GM19397 (cell line): Measurements from ENCODE around the gene PRR30.

Source experiments
- ATAC-seq: cut with Tn5 transposase; IDR thresholded peaks from one replicate; pipeline ENCODE4 v1.9.1; 2021; ENCODE audit warnings: mild to moderate bottlenecking, moderate library complexity; ENCODE audit not compliant: unreplicated experiment

PRR30 gene

GRCh38 chr2:27155069-27155520 is 15.9 kb upstream of the PRR30 start:
- no peak for ATAC-seq

DNA sequence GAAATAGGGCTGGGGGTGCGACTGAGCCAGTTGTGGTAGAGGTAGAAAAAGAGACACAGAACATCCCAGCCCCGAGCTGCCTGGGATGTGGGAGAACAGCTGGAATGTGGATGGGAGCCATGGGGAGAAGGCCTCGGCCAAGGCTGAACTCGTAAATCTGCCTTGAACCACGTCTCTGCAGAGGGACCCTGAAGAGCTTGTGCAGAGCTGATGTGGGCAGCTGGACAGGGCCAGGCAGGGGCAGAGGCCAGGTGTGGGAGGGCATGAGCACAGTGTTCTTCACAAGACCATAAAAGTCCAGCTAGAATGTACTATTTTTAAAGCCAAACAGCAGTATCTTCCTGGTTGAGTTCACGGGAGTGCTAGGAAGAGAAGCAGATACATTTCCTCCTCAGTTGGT is 15.3 kb upstream of the PRR30 start:
- ATAC-seq, result no peak

GRCh38 chr2:27152796-27153464 is 13.7 kb upstream of the PRR30 start:
- no peak for ATAC-seq

DNA sequence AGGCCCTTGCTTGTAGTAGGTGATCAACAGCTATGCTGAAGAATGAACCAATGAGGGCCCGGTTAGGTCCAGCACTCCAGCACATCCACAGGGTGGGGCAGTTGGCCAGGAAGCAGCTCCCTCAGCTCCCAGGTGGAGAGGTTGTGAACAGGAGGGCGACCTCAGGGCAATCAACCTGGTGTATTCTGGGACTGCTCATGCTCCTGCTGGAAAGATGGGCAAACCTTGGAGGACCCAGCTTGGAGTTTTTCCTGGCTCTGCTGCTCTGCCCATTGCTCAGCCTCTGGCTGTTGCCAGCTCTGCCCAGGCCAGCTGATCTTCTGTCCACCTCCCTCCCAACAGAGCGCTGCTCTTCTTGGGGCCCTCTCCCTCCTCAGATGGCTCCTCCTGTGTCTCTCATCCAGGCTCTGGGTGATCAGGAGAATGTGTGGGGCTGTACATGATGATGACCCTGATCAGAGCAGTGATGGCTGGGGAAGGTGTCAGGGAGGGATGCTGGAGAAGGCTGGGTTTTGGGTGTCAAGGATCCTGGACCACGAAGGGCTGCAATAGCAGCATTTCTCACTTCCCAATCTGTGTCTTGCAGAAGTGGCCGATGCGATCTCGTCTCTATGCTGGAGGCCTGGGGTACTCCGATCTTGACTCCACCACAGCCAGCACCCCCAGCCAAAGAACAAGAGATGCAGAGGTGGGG is 13.0 kb upstream of the PRR30 start:
- ATAC-seq, result no peak

DNA sequence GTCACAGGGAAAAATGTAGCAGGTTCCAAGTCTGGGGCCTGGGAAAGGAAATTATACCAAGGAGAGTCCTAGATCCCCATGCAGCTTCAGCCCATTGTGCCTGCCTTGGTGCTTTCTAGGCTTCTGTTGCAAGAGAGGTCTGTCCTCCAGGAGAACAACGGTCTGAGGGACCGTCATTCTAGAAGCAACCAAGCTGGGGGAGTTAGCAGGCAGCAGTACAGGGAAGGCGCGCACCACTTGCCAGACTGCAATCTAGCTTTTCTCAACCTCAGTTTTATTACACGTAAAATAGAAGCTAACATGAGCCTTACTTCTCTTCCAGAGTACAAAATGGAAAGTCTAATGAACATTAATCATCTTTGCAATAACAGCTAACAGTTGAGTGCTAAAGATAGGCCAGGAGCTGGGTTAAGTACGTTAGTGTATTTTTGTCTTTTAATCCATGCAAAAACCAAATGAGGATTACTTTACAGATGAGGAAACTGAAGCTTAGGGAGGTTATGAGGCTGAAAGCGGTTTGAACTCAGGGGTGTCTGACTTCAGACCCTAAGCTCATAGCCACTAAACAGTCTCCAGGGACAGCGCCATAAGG is 11.5 kb upstream of the PRR30 start:
- ATAC-seq, result no peak

GRCh38 chr2:27149570-27150405 is 10.6 kb upstream of the PRR30 start:
- no peak for ATAC-seq

DNA sequence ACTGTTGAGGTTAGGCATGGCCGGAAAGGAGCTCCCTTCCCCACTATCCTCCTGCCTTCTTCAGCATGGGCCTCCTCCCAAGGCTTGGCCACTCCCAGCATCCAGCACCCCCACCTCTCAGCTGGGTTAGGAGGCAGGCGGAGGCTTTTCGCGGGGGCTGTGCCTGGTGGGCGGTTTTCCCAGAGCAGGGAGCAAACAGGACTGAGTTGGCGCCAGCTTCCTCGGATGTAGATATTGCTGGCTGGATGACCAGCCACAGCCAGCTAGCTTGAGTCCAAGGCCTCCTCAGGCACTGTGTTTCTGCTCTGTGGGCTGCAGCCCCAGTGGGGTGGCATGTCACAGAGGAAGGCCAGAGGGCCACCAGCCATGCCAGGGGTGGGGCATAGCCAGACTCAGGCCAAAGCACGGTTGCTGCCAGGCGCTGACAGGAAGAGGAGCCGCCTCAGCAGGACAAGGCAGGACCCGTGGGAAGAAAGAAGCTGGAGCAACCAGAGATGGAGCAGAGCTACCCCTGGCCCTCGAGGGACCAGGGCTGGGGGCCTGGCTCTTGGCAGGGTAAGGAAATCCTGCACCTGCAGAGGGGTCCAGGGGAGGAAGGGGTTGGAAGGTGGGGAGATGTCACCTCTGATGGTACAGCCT is 9.7 kb upstream of the PRR30 start, which contains the start of gene TCF23:
Gene TCF23 (plus strand): TSS at position 204 of the 639 bp plus-strand sequence. CDS start 130 bp downstream, at position 334.
- ATAC-seq, result no peak

DNA sequence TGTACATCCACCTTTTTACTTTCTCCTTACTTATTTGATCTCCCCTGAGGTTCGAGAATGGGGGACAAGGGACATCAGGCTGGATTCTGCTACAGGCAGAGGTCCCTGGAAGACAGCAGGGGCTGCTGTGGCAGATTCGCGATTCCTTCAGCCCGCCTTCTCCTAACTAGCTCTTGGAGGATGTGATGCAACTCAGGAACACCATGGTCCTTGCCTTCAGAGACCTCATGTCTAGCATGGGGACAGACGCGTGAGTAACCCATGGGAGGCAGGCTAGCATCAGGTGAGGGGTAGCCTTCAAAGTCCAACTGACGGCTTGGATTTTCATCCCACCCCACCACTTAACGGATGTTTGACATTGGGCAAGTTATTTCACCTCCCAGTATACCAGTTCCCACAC is 8.7 kb upstream of the PRR30 start:
- no peak for ATAC-seq

- ATAC-seq, result no peak
Measured at GRCh38 chr2:27145682-27146081, 6.5 kb upstream of the PRR30 start.

DNA sequence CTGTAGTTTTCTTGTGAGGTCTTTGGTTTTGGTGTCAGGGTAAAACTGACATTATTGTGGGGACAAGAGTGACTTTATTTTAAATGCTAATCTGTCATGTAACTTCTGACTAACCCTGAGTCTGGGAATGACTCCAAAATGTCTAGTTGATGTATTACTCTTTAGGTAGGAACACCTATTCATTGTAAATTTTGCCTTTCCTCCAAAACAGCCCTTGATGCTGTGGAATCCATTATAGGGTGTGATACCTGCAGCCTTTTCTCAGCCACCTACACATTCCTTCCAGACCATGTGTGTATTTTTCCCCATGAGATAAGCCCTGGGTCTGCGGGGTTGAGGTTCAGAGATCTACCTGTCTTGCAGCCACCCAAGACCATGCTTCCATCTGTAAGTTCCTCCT is 4.1 kb upstream of the PRR30 start:
- ATAC-seq, result no peak

- no peak for ATAC-seq
Measured at GRCh38 chr2:27138111-27138510, 1.1 kb downstream of the PRR30 start.

DNA sequence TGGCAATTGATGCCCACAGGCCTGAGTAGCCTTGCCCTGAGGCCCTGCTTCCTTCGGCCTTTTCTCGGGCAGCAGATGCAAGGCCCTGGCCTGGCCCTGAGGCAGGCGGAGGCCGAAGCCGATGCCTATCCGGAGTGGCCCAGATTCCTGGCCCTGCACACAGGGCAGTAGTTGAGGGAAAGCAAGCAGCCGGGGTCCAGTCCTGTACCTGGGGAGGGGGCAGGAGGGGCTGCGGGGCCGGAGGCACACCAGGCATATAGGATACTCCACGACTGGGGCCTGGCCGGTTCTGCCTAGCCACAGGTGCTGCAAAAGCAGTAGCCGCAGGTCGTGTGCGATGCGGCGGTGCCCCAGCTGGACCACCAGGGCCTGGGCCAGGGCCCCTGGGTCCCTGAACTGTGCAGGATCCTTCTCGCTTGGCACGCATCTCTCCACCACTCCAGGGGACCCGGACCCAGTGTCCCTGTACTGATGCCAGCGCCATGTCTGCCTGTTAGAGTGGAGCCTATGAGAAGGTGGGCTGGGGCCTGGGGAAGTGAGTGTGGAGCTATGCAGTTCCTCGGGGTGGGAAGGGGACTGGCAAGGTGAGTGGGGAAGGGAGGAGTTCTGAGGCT is 1.8 kb downstream of the PRR30 start:
- no peak for ATAC-seq

- no peak for ATAC-seq
Measured at GRCh38 chr2:27136751-27137150, 2.5 kb downstream of the PRR30 start.

- ATAC-seq, result no peak
Measured at GRCh38 chr2:27135478-27135955, 3.7 kb downstream of the PRR30 start.

DNA sequence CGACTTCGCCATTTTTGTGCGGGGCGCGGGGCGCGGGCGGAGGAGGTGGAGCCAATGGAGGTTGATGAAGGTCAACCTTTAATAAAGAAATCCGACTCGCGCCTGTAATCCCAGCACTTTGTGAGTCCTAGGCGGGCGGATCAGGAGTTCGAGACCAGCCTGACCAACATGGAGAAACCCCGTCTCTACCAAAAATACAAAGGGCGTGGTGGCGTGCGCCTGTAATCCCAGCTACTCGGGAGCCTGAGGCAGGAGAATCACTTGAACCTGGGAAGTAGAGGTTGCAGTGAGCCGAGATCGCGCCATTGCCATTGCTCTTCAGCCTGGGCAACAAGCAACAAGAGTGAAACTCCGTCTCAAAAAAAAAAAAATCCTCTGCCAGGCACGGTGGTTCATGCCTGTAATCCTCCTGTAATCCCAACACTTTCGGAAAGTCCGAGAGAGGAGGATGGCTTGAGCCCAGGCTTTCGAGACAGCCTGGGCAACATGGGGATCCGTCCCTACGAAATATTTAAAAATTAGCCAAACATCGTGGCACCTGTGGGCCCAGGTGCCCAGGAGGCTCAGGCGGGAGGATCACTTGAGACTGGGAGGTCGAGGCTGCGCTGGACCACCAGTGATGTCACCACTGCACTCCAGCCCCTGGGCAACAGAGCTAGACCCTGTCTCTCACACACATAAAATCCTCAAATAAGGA is 4.3 kb downstream of the PRR30 start:
- no peak for ATAC-seq

DNA sequence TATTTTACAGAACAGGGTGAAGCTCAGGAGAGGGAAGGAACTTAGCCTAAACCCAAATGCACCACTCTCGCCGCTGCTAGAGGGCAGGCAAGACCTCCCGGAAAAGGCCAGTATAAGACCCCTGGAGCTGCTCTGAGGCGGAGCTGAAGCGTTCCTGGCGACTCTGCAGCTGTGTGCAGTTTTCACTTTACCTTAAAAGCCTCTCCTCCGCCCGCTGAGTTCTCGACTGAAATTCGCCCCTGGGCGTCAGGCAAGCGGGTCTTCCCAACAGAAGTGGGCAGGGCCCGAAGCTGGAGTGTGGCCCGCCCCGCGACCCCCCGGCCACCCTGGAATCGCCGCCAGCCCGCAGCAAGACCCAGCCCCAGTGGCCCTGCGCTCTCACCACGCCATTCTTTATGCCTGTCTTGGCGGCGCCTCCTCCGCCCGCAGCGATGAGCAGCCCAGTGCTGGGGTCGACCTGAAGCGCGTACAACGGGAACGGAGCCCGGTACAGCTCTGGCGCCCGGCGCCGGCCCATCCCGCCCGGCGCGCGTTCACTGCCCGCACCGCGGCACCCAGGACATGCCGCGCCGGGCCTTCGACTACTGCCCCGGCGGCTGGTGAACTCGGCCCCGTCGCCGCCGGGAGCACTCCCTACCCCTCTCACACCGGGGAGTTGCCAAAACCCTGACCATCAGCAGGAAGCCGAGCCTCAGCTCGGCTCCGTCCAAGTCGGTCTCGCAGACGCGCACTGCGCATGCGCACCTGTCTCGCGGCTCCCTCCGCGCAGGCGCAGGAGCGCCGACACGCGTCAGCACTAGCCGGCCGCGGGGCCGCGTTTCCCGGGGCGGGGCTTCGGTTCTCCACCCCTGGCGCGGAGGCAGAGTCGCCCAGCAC is 5.1 kb downstream of the PRR30 start, which contains the start of gene PREB:
Gene PREB (minus strand): TSS at position 732 of the 876 bp plus-strand sequence. CDS start 215 bp downstream, at position 517.
- ATAC-seq, result peak; percentile 81

GRCh38 chr2:27133195-27133875 is 5.9 kb downstream of the PRR30 start:
- no peak for ATAC-seq

DNA sequence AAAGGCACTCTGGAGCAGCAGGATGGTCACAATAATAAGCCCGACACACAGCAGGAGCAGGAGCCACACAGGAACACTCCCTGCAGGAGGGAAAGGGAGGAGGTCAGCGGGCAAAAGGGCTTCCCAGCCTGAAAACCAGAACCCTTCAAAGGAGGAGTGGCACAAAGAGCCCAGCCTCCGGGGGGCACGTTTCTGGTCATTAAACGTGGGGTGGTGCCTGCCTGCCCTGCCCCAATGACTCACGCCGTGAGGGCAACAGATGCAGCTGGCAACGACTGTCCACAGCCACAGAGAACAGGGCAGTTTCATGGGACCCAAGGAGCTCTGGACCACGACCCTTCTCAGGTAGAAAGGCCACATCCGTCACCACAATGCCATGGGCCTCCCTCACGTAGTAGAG is 7.8 kb downstream of the PRR30 start:
- ATAC-seq, result no peak
